ENCODE data around the gene CD151. TPM values are rescaled to one million over a fixed set of nuclear protein-coding genes. Genes with fewer than 3 reads are reported as not detected.

The CD151 gene
- total RNA-seq, 1 experiment from 2014 or later: 115 TPM

DNA sequence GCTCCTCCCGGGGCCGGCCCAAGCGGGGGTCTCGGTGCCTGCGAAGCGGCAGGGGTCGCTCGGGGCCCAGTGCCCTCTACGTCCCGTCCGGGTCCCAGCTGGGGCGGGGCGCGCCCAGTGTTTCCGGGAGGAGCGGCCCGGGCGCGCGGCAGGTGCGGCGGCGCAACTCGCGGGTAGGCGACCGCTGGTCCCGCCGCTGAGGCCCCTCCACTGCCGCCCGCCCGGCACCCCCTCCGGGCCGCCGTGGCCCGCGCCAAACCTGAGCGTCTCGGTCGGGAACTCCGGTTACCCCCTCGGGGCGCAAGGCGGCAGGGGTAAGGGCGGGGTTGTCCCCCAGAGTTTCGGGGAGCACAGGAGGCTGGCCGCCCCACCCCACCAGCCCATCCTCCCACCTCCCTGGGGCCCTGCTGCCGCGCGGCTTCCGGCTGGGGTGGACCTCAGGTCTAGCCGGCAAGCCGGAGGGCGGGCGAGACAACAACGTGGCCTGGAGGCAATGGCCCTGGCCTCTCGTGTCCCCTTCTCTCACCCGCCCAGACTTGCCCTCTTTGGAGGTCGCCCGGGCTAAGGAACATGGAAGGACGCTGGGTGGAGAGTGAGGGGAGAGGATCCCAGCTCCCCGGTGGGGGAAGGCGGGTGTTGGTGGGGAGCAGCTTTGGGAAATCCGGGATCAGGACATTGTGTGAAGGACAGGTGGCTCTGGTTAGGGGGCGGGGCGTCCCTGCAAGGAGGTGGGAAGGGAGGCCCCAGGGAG is 5.4 kb upstream of the CD151 start (continued):
- TF ChIP-seq ZNF532 (CRISPR knock-in tag; IDR thresholded peaks at IDR 0.05; ENCODE audit: borderline replicate concordance): no peak
- no peak for TF ChIP-seq ZNF423 (CRISPR knock-in tag; IDR thresholded peaks at IDR 0.05)
- no peak for TF ChIP-seq GTF2I (CRISPR knock-in tag; conservative IDR thresholded peaks at IDR 0.05)
- no peak for TF ChIP-seq ATF6 (CRISPR knock-in tag; IDR thresholded peaks at IDR 0.05)
- peak; percentile 68; the same call in 1 of the 2 replicates for TF ChIP-seq SMAD3 (CRISPR knock-in tag; IDR thresholded peaks at IDR 0.05; ENCODE audit: borderline replicate concordance)
- TF ChIP-seq TEAD4 (CRISPR knock-in tag; IDR thresholded peaks at IDR 0.05): no peak
- peak; percentile 42; the same call in 1 of the 2 replicates for TF ChIP-seq USF2 (CRISPR knock-in tag; IDR thresholded peaks at IDR 0.05)
- no peak for TF ChIP-seq NR1H2 (CRISPR knock-in tag; IDR thresholded peaks at IDR 0.05)
- TF ChIP-seq ZNF219 (CRISPR knock-in tag; IDR thresholded peaks at IDR 0.05; ENCODE audit: borderline replicate concordance): no peak
- TF ChIP-seq ELF4 (CRISPR knock-in tag; IDR thresholded peaks at IDR 0.05; ENCODE audit: low read depth): no peak
- no peak for TF ChIP-seq PRRX2 (CRISPR knock-in tag; IDR thresholded peaks at IDR 0.05)
- TF ChIP-seq MXD4 (CRISPR knock-in tag; IDR thresholded peaks at IDR 0.05; ENCODE audit: borderline replicate concordance): no peak
- peak; percentile 23; the same call in 1 of the 2 replicates for TF ChIP-seq ESRRA (CRISPR knock-in tag; IDR thresholded peaks at IDR 0.05; ENCODE audit: borderline replicate concordance)
- no peak for TF ChIP-seq ATF3 (CRISPR knock-in tag; conservative IDR thresholded peaks at IDR 0.05)
- TF ChIP-seq NFYB (CRISPR knock-in tag; conservative IDR thresholded peaks at IDR 0.05; ENCODE audit: low read depth): no peak
- no peak for TF ChIP-seq MYBL2 (CRISPR knock-in tag; IDR thresholded peaks at IDR 0.05)
- TF ChIP-seq NFE2L1 (CRISPR knock-in tag; IDR thresholded peaks at IDR 0.05): no peak
- TF ChIP-seq KAT7 (CRISPR knock-in tag; IDR thresholded peaks at IDR 0.05; ENCODE audit: borderline replicate concordance): no peak; the same call in 1 of the 2 replicates
- TF ChIP-seq RELA (CRISPR knock-in tag; IDR thresholded peaks at IDR 0.05; ENCODE audit: borderline replicate concordance): no peak; the same call in 1 of the 2 replicates

GRCh38 chr11:827897-828192 is 4.9 kb upstream of the CD151 start, which contains the start of gene CRACR2B:
TSS of gene CRACR2B (plus strand) at chr11:827919. CDS start at chr11:828608, 689 bp downstream.
- CTCF ChIA-PET: interaction anchor here (0.8 to 7.7 kb wide), 5 partner anchors 9 to 49 kb away, joined by 3 to 82 read pairs (median 16); partner anchors contain the start of genes PNPLA2, POLR2L and TSPAN4
- no peak for DNase-seq (ENCODE audit: low spot score)
- no peaks in the 10 kb centered on the region for H3K36me3 Mint-ChIP-seq
- H3K27ac Mint-ChIP-seq: peak within 1 kb of the TSS; percentile 58
- peaks cover 30% of the 10 kb centered on the region for H3K27me3 Mint-ChIP-seq (ENCODE audit: low read depth)
- H3K9me3 Mint-ChIP-seq: no peaks in the 10 kb centered on the region
- POLR2A ChIA-PET: interaction anchor here (1.1 to 4.7 kb wide), 4 partner anchors 8 to 19 kb away, joined by 4 to 38 read pairs (median 5); partner anchors contain the start of genes PNPLA2 and RPLP2
- H3K4me1 Mint-ChIP-seq: peaks cover 40% of the 10 kb centered on the region
- ATAC-seq: no peak
- H3K4me3 Mint-ChIP-seq: peak within 1 kb of the TSS; percentile 76
- no peak for TF ChIP-seq GABPB1 (CRISPR knock-in tag; IDR thresholded peaks at IDR 0.05)
- no peak for TF ChIP-seq TP53 (CRISPR knock-in tag; IDR thresholded peaks at IDR 0.05)
- no peak for TF ChIP-seq USF1 (CRISPR knock-in tag; IDR thresholded peaks at IDR 0.05)
- no peak for TF ChIP-seq E2F5 (CRISPR knock-in tag; IDR thresholded peaks at IDR 0.05)
- no peak for TF ChIP-seq FOXP1 (CRISPR knock-in tag; IDR thresholded peaks at IDR 0.05; ENCODE audit: borderline replicate concordance)
- TF ChIP-seq, protein P1, sequence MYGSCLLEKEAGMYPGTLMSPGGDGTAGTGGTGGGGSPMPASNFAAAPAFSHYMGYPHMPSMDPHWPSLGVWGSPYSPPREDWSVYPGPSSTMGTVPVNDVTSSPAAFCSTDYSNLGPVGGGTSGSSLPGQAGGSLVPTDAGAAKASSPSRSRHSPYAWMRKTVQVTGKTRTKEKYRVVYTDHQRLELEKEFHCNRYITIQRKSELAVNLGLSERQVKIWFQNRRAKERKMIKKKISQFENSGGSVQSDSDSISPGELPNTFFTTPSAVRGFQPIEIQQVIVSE (CRISPR knock-in tag; IDR thresholded peaks at IDR 0.05; ENCODE audit: borderline replicate concordance): no peak
- TF ChIP-seq NR1H2 (CRISPR knock-in tag; IDR thresholded peaks at IDR 0.05): no peak
- TF ChIP-seq IRF1 (CRISPR knock-in tag; IDR thresholded peaks at IDR 0.05): no peak

Data from WTC11 (cell line).